ENCODE results near the gene CNRIP1.

DNA sequence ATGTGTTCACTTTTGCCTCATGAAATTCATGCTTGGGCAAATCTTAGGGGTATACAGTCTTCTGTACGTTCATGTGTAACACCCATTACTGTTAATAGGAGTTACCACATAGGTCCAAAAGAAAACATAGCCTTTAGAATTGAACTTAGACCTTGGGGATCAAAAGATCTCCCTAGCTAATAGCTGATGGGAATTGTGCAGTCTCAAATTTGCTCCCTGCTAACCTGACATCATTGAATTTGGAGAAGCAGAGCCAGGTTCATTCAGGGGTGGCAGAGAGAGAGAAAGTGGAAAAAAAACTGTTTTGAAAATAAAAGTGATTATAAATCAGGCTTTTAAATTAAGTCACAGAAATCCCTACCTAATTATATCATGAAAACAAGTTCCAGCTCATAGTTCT is 39.4 kb downstream of the CNRIP1 start:
- TF ChIP-seq, protein P1, sequence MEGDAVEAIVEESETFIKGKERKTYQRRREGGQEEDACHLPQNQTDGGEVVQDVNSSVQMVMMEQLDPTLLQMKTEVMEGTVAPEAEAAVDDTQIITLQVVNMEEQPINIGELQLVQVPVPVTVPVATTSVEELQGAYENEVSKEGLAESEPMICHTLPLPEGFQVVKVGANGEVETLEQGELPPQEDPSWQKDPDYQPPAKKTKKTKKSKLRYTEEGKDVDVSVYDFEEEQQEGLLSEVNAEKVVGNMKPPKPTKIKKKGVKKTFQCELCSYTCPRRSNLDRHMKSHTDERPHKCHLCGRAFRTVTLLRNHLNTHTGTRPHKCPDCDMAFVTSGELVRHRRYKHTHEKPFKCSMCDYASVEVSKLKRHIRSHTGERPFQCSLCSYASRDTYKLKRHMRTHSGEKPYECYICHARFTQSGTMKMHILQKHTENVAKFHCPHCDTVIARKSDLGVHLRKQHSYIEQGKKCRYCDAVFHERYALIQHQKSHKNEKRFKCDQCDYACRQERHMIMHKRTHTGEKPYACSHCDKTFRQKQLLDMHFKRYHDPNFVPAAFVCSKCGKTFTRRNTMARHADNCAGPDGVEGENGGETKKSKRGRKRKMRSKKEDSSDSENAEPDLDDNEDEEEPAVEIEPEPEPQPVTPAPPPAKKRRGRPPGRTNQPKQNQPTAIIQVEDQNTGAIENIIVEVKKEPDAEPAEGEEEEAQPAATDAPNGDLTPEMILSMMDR (optimal IDR thresholded peaks at IDR 0.05 in 1 of 3, IDR thresholded peaks at IDR 0.05 in 1 of 3, conservative IDR thresholded peaks at IDR 0.05 in 1 of 3; ENCODE audit: extremely low read depth in 1 of 3, insufficient read depth in 2 of 3, low read length in 3 of 3) = no peak
- TF ChIP-seq EZH2 (IDR thresholded peaks at IDR 0.05; ENCODE audit: low read length) = no peak
